Measurements from ENCODE around the gene SPTBN2.

Gene SPTBN2

DNA sequence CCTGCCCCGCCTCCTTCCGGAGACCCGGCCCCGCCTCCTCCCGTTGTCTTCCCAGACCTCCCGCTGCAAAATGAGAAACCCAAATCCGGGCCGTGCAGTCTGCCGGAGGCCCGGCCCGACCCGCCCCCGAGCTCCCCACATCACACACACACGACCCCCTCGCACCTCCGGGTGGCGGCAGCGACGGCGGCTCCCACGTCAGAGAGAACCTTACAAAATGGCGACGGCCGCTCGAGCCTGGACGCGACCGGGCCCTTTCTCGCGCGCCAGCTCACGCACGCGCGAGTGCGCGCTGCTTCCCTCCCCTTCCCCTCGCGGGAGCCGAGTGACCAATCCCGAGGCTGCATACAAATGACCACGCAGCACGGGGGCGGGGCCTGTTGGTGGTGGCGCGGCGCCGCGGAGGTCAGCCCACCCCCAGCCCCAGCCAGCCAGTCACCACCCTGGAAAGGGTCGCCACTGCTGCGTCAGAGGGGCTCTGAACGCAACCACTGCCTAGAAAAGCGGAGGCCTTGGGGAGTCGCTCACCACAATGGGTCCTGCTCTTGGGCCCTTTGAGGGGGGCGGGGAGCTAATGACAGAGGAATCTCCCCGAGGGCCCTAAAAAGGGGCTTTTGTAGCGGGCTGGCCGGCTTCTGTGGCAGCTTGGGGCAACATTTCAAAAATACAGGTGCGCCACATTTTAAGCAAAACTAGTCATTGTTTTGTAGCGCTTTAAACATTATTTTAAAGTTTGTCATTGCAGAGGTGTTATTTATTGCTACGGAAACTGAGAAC, 51.2 kb downstream of the SPTBN2 start, which contains the start of gene RBM4B:
Gene RBM4B (minus strand): TSS at position 289 of the 777 bp plus-strand sequence. CDS start 808 bp downstream, outside the sequence.
- Histone ChIP-seq H3K4me3 (peak within 1 kb of the TSS; percentile 62 to 78 (median 72)), H3K4me1 (peaks cover 33 to 61% (median 46%) of the 10 kb centered on the region in 10 experiments), H3K36me3 (peaks cover 0 to 35% (median 13%) of the 10 kb centered on the region in 11 experiments; a peak in 10 of 22 replicates), H3K27me3 (no peaks in the 10 kb centered on the region), H4K20me1 (peaks cover 0 to 45% (median 30%) of the 10 kb centered on the region in 11 experiments; a peak in 15 of 22 replicates), H3K27ac (peak within 1 kb of the TSS; percentile 68 to 91 (median 87)), H3K9ac (peak within 1 kb of the TSS; percentile 83 to 89 (median 87)), H3K4me2 (peak within 1 kb of the TSS; percentile 94 to 99 (median 97)), H3K9me3 (replicated peaks in 1 of 11) (peaks cover 0 to 10% (median 0%) of the 10 kb centered on the region in 11 experiments; a peak in 1 of 22 replicates)
- TF ChIP-seq Cebpa-rat (IDR thresholded peaks at IDR 0.05): no peak

DNA sequence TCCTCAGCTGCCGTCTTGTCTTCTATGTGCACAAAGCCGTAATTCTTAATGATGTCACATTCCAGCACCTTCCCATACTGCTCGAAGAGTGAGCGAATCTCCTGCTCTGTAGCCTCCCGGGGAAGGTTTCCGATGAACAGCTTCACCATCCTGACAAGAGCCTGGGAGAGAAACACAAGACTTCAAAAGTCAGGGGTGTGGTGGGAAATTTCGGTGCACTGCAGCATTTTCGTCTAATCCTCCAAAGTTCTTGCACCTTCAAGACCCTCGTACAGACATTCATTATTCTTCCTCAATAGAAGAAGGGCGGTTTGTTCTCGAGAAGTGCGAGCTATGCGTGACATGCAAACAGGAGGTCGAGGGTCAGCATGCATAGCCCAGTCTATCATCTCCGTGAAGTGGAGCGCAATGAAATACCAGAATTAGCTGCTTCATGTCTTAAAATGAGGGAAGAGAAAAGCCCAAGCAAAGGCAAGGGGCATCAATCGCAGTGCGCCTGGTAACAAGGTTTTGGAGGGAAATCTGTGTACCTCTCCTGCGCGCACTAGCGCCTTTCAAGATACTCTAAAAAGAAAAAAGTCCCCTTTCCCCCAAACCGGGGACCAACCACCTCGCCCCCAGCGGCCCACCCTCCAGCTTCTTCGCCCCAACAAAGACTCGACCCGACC, 52.0 kb downstream of the SPTBN2 start:
- H4K20me1 ChIP-seq: peaks cover 0 to 52% (median 37%) of the 10 kb centered on the region in 11 experiments; a peak in 15 of 22 replicates
- H3K4me1 ChIP-seq: peaks cover 33 to 66% (median 46%) of the 10 kb centered on the region in 10 experiments
- no peaks in the 10 kb centered on the region for H3K27me3 ChIP-seq
- H3K27ac ChIP-seq: peak overlapping the region; percentile 68 to 91 (median 87); a peak in 21 of 22 replicates
- H3K9ac ChIP-seq: peak overlapping the region; percentile 83 to 89 (median 87)
- peak overlapping the region; percentile 62 to 78 (median 72) for H3K4me3 ChIP-seq
- H3K36me3 ChIP-seq: peaks cover 0 to 37% (median 17%) of the 10 kb centered on the region in 11 experiments; a peak in 10 of 22 replicates
- peak overlapping the region; percentile 94 to 99 (median 97) for H3K4me2 ChIP-seq
- H3K9me3 ChIP-seq (replicated peaks in 1 of 11): peaks cover 0 to 10% (median 0%) of the 10 kb centered on the region in 11 experiments; a peak in 1 of 22 replicates
- no peak for TF ChIP-seq Cebpa-rat (IDR thresholded peaks at IDR 0.05)

DNA sequence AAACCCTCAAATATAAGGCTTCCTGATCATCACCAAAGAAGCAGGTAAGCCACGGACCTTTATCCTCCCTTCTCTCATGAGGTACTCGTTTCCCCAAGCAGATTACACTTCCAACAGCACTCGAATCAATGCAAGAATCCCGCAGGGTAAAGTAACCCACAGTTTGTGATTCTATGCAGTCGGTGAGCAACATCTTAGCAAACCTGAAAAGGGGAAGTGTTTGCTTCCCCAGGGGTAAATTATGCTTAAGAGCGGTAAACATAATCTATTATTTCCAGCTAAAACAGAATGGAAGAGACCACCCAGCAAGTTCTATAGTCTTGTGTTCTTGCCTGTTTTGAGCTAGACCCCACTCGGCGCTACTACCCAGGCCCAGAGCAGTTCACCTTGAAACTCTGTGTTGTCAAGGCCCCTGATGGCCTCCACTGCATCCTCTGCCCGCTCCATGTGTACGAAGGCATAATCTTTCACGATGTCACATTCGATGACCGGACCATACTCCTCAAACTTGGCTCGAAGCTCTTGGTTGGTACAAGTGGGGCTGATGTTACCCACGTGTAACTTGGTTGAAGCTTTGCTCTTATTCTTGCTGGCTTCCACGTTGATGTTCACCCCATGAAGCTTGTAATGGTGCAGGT, 52.6 kb downstream of the SPTBN2 start:
- Histone ChIP-seq H3K4me1 (peaks cover 33 to 66% (median 46%) of the 10 kb centered on the region in 10 experiments), H3K27me3 (no peaks in the 10 kb centered on the region), H3K27ac (peak overlapping the region in 5 of 11 experiments; percentile 1 to 91 (median 31); a peak in 8 of 22 replicates), H3K4me2 (peak overlapping the region; percentile 94 to 99 (median 97)), H4K20me1 (peaks cover 0 to 59% (median 44%) of the 10 kb centered on the region in 11 experiments; a peak in 16 of 22 replicates), H3K4me3 (peak overlapping the region; percentile 62 to 78 (median 72)), H3K9me3 (replicated peaks in 1 of 11) (peaks cover 0 to 6% (median 0%) of the 10 kb centered on the region in 11 experiments; a peak in 1 of 22 replicates), H3K36me3 (peaks cover 0 to 43% (median 21%) of the 10 kb centered on the region in 11 experiments; a peak in 11 of 22 replicates), H3K9ac (peak overlapping the region; percentile 29 to 89 (median 85); a peak in 18 of 22 replicates)
- no peak for TF ChIP-seq Cebpa-rat (IDR thresholded peaks at IDR 0.05)

DNA sequence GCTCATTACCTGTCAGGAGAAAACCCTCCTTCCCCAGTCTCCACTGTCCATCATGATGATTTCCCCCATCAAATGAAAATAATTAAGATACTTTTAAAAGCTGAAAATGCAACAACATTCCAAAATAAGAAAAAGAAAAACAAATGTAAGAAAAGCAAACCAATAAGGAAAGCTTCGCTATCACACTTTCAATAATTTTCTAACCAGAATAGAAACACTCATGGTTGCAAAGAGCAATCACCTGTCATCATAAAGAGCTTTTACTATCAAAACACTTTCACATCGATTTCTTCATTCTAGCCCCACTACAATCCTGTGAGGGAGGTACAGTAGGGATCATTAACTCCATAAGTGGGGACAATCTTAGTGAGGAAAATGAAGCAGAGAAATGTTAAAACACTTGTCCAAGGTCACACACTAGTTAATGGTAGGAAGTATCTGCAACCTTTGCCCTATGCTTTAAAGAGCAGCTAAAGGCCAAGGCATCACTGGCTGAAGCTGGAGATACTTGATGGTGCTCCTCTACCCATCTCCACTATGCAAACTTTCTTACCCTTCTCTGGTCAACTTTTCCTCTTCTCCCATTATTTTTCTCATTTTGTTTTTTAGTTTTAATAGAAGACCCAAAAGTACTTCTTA, 53.9 kb downstream of the SPTBN2 start:
- no peaks in the 10 kb centered on the region for H3K27me3 ChIP-seq
- no peaks in the 10 kb centered on the region for H3K9me3 ChIP-seq (replicated peaks in 1 of 11)
- H3K27ac ChIP-seq: no peak overlapping the region
- TF ChIP-seq Cebpa-rat (IDR thresholded peaks at IDR 0.05): no peak
- peak overlapping the region in 2 of 11 experiments; percentile 86 to 87; a peak in 3 of 22 replicates for H3K9ac ChIP-seq
- H3K4me3 ChIP-seq: peak overlapping the region in 8 of 10 experiments; percentile 62 to 78 (median 72); a peak in 9 of 20 replicates
- H3K4me1 ChIP-seq: peaks cover 33 to 56% (median 46%) of the 10 kb centered on the region in 10 experiments
- peaks cover 0 to 55% (median 32%) of the 10 kb centered on the region in 11 experiments; a peak in 15 of 22 replicates for H3K36me3 ChIP-seq
- peaks cover 8 to 72% (median 57%) of the 10 kb centered on the region in 11 experiments; a peak in 20 of 22 replicates for H4K20me1 ChIP-seq
- peak overlapping the region; percentile 94 to 99 (median 97) for H3K4me2 ChIP-seq

DNA sequence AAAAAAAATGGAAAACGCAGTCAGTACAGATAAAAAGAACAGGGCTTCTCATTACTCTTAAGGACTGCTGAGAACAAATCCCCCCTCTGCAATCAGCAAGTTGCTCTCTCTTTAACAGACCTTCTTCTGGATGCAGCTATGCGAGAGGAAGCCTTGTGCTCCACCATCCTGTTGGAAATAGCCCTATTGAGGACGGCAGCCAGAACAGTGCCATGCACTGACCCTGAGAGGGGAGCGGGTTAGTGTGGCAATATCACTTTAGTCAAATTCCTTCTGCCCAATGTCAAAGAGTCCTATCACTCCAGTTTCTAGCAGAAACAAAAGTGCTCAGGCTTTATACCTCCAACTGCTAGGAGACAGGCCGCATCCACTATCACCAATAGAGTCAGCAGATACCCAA, 58.2 kb downstream of the SPTBN2 start:
- Histone ChIP-seq H3K36me3 (peaks cover 34 to 92% (median 64%) of the 10 kb centered on the region in 11 experiments), H3K27ac (no peak overlapping the region), H3K4me1 (peaks cover 14 to 36% (median 30%) of the 10 kb centered on the region in 10 experiments)

DNA sequence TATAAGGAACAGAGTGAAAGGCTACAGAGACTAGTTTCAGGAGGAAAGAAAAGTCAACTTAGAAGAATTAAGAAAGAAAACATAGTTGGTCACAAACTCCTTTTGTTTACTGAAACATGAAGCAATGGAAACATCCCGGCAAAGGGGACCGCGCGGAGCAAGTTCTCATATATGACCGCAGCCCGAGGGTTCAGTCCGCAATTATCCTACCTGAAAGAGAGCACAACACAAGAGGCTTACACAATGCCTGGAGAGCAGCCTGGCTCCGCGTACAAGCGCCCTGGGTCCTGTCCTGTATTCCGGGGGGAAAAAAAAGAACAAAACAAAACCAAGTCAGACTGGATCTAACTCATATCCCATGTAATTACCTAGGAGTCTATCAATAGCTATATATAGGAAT, 63.6 kb downstream of the SPTBN2 start:
- Histone ChIP-seq H3K4me3 (no peak overlapping the region), H3K36me3 (peaks cover 82 to 99% (median 96%) of the 10 kb centered on the region in 11 experiments), H3K27me3 (no peaks in the 10 kb centered on the region), H3K4me1 (peaks cover 0 to 6% (median 0%) of the 10 kb centered on the region in 10 experiments; a peak in 6 of 20 replicates), H4K20me1 (peaks cover 68 to 100% (median 98%) of the 10 kb centered on the region in 11 experiments; a peak in 21 of 22 replicates), H3K4me2 (no peak overlapping the region), H3K27ac (no peak overlapping the region), H3K9ac (no peak overlapping the region), H3K9me3 (replicated peaks in 1 of 11) (no peaks in the 10 kb centered on the region)
- TF ChIP-seq Cebpa-rat (IDR thresholded peaks at IDR 0.05): no peak

More for the DNA sequence above, 58.2 kb downstream of the SPTBN2 start:
- H3K4me2 ChIP-seq: no peak overlapping the region
- TF ChIP-seq Cebpa-rat (IDR thresholded peaks at IDR 0.05): no peak
- H3K9me3 ChIP-seq (replicated peaks in 1 of 11): no peaks in the 10 kb centered on the region
- no peak overlapping the region for H3K4me3 ChIP-seq
- H3K27me3 ChIP-seq: no peaks in the 10 kb centered on the region
- H4K20me1 ChIP-seq: peaks cover 37 to 100% (median 96%) of the 10 kb centered on the region in 11 experiments; a peak in 21 of 22 replicates
- H3K9ac ChIP-seq: no peak overlapping the region

DNA sequence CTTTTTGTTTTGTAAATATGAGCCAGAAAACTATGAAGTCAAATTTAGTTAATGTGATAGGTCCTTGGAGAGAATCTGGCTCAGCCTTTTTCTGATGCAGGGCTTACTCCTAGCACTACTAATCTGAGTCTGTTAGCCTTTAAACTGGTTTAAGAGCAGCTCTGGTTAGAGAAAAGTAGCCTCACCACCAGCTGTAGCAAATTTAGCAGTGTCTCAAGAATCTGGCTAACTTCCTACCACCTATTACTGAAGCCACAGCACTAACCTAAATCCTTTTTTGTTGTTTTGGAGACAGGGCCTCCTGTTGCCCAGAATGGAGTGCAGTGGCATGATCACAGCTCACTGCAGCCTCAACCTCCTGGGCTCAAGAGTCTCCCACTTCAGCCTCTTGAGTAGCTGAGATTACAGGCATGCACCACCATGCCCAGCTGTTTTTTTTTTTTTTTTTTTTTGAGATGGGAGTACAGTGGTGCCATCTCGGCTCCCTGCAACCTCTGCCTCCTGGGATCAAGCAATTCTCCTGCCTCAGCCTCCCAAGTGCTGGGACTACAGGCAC, 65.2 kb downstream of the SPTBN2 start:
- H3K4me2 ChIP-seq: no peak overlapping the region
- H3K27me3 ChIP-seq: no peaks in the 10 kb centered on the region
- H3K9ac ChIP-seq: no peak overlapping the region
- no peak overlapping the region for H3K4me3 ChIP-seq
- H3K9me3 ChIP-seq (replicated peaks in 1 of 11): no peaks in the 10 kb centered on the region
- peaks cover 81 to 100% (median 97%) of the 10 kb centered on the region in 11 experiments for H3K36me3 ChIP-seq
- H3K27ac ChIP-seq: no peak overlapping the region
- peaks cover 77 to 100% (median 97%) of the 10 kb centered on the region in 11 experiments; a peak in 21 of 22 replicates for H4K20me1 ChIP-seq
- TF ChIP-seq Cebpa-rat (IDR thresholded peaks at IDR 0.05): no peak
- H3K4me1 ChIP-seq: peaks cover 0 to 16% (median 7%) of the 10 kb centered on the region in 10 experiments; a peak in 12 of 20 replicates
